Measurements from ENCODE around the gene KIF21A.

The KIF21A gene

DNA sequence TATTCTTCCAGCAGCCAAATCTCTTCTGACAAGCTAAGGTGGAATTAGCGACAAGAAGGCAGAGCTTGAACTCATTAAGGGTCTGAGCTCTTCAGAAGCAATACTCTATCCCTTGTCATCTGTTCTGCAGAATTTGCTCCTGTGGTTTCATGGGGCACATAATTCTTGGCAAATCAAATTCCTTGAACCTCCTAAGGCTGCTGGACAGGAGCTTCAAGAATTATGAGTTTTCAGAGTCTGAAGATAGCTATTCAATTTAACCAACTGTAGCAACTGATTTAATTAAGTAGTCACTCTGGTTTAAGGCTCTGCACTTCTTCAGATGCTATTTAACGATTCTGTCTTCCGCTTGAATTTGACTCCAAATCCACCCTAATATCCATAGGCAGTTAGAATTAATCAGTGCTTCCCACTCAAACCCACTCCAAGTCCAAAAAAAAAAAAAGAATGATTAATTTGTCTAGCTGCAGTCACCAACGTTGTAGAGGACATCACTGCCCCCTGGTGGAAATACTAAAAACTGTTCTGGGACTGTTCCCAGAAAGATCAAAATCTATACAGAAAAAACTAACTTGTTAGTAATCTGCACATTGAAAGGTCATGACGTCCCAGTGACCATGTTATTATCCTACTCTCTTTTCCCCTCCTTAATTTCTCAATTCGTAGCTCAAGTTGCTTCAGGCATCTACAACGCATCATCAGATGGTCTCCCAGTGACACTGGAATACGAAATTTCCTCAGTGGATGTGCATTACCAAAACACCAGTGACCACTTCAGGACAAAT is 169.9 kb downstream of the KIF21A start:
- DNase-seq (ENCODE audit: low spot score): no peak

GRCh38 chr12:39269492-39269891 is 173.4 kb downstream of the KIF21A start:
- no peak for DNase-seq (ENCODE audit: low spot score)

DNA sequence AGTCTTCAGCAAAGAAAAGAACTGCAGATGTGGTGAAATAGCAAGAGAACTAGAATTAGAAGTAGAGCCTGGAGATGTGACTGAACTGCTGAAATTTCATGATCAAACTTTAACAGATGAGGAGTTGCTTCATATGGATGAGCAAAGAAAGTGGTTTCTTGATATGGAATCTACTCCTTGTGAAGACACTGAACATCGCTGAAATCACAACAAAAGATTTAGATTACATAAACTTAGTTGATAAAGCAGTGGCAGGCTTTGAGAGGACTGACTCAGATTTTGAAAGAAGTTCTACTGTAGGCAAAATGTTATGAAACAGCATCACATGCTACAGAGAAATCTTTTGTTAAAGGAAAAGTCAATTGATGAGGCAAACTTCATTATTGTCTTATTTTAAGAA is 175.0 kb downstream of the KIF21A start:
- DNase-seq (ENCODE audit: low spot score): no peak

DNA sequence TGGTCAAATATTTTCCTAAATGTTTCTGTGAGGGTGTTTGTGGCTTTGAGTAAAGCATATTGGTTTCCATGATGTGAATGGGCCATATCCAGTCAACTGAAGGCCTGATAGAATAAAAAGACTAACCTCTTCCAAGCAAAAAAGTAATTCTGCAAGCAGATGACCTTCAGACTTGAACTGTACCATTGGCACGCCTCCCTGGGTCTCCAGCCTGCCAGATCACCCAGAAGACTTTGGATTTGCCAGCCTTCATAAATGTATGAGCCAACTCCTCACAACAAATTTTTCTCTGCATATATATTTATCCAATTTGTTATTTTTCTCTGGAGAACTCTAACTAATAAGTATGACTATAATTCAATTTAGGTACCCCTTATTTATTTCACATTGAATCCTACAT is 190.3 kb downstream of the KIF21A start:
- DNase-seq (ENCODE audit: low spot score): no peak
